Amniotic epithelial cell (primary cell): ENCODE data around the gene CCDC85A.

Experiments
- DNase-seq: peaks from one replicate; pipeline ENCODE4 v3.0.0-alpha.2; 2010; ENCODE audit warnings: low read depth

CCDC85A gene

GRCh38 chr2:56192664-56193305, 9.0 kb downstream of the CCDC85A start:
- no peak for DNase-seq

- peak; percentile 61 for DNase-seq
These were observed 11.8 kb downstream of the CCDC85A start for GRCh38 chr2:56195563-56195962.

- DNase-seq, result no peak
These were observed 14.0 kb downstream of the CCDC85A start for GRCh38 chr2:56197816-56198215.

GRCh38 chr2:56198936-56199335, 15.1 kb downstream of the CCDC85A start:
- DNase-seq, result no peak

GRCh38 chr2:56199492-56199891, 15.7 kb downstream of the CCDC85A start:
- DNase-seq, result peak; percentile 83

GRCh38 chr2:56202381-56203121, 18.8 kb downstream of the CCDC85A start:
- no peak for DNase-seq

- no peak for DNase-seq
These were observed 20.8 kb downstream of the CCDC85A start for GRCh38 chr2:56204556-56204955.

- no peak for DNase-seq
These were observed 22.5 kb downstream of the CCDC85A start for GRCh38 chr2:56206250-56206649.

- no peak for DNase-seq
These were observed 24.0 kb downstream of the CCDC85A start for GRCh38 chr2:56207760-56208159.

- DNase-seq, result no peak
These were observed 24.6 kb downstream of the CCDC85A start for GRCh38 chr2:56208380-56208779.

- DNase-seq, result no peak
These were observed 25.9 kb downstream of the CCDC85A start for GRCh38 chr2:56209701-56210100.

GRCh38 chr2:56210291-56210690, 26.5 kb downstream of the CCDC85A start:
- no peak for DNase-seq

- DNase-seq, result no peak
These were observed 27.3 kb downstream of the CCDC85A start for GRCh38 chr2:56211048-56211447.

GRCh38 chr2:56215911-56216310, 32.1 kb downstream of the CCDC85A start:
- DNase-seq, result no peak

- DNase-seq, result no peak
These were observed 33.3 kb downstream of the CCDC85A start for GRCh38 chr2:56217106-56217505.

GRCh38 chr2:56222481-56222880, 38.7 kb downstream of the CCDC85A start:
- no peak for DNase-seq

GRCh38 chr2:56224316-56224715, 40.5 kb downstream of the CCDC85A start:
- no peak for DNase-seq

- DNase-seq, result peak; percentile 76
These were observed 44.0 kb downstream of the CCDC85A start for GRCh38 chr2:56227811-56228210.

GRCh38 chr2:56229397-56230060, 45.7 kb downstream of the CCDC85A start:
- DNase-seq, result no peak

GRCh38 chr2:56230156-56230555, 46.4 kb downstream of the CCDC85A start:
- DNase-seq, result peak; percentile 52

- DNase-seq, result no peak
These were observed 47.6 kb downstream of the CCDC85A start for GRCh38 chr2:56231361-56231760.

GRCh38 chr2:56232912-56233311, 49.1 kb downstream of the CCDC85A start:
- no peak for DNase-seq

- DNase-seq, result no peak
These were observed 50.5 kb downstream of the CCDC85A start for GRCh38 chr2:56234241-56234640.
